ENCODE measurements around the gene CD1B. TPM values are rescaled to one million over a fixed set of nuclear protein-coding genes. Genes with fewer than 3 reads are reported as not detected.
"Not testable (repeated sequence)": the region's sequence is repeated elsewhere in the genome, so short reads cannot be mapped to it uniquely, and the experiment has no call there.

Gene CD1B
- polyA plus RNA-seq (ENCODE audit: insufficient read length in 4 of 4): not detected

- no peak for DNase-seq (ENCODE audit: low read depth in 4 of 4, low spot score in 3 of 4)
These were observed at the start of gene CD1B for GRCh38 chr1:158331481-158332150. CD1B (minus strand) TSS chr1:158331531; CDS start chr1:158331423, 108 bp downstream.

- DNase-seq (ENCODE audit: low read depth in 4 of 4, low spot score in 3 of 4): no peak
These were observed 43.5 kb upstream of the CD1B start for GRCh38 chr1:158374860-158375259.

GRCh38 chr1:158374101-158374500 lies 42.8 kb upstream of the CD1B start:
- not testable (repeated sequence) for DNase-seq (ENCODE audit: low read depth in 4 of 4, low spot score in 3 of 4)

DNA sequence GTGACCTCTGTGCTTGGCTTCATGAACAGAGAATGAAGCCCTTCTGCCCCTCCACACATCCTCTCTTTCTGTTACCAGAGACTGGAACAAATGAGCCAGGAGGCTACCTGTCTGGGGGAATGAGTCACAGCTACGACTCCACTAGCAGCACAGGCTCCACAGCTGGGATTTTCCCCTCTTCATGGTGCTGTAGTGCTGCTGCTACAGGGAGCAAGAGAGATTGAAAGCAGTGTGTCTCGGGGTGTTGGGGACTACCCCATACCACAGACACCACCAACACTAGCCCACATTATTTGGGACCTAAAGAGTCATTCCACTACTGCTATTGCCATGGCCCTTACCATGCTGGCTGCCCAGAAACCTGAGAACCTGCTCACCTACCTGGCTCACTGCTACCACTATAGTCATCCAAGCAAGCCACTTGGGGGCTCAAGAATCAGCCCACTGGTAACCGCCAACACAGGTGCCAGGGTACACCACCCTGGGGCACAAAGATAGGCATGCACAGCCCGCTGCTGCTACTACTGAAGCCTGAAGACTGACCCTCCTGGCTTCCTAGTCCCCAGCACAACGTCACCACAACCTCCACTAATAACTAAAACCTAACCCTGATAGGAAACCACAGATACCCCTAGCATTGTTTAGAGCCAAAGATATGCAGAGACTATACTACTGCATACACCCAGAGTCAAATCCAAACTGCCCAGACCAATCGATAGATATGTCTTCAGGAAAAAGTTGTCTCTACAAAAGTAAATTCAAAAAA lies 40.0 kb upstream of the CD1B start:
- DNase-seq (ENCODE audit: low read depth in 4 of 4, low spot score in 3 of 4): no peak

GRCh38 chr1:158366783-158367182 lies 35.5 kb upstream of the CD1B start:
- DNase-seq (ENCODE audit: low read depth in 4 of 4, low spot score in 3 of 4): no peak

GRCh38 chr1:158362941-158363340 lies 31.6 kb upstream of the CD1B start:
- no peak for DNase-seq (ENCODE audit: low read depth in 4 of 4, low spot score in 3 of 4)

GRCh38 chr1:158362482-158362881 lies 31.2 kb upstream of the CD1B start:
- DNase-seq (ENCODE audit: low read depth in 4 of 4, low spot score in 3 of 4): no peak

GRCh38 chr1:158357441-158357840 lies 26.1 kb upstream of the CD1B start:
- no peak for DNase-seq (ENCODE audit: low read depth in 4 of 4, low spot score in 3 of 4)

- no peak for DNase-seq (ENCODE audit: low read depth in 4 of 4, low spot score in 3 of 4)
These were observed 25.3 kb upstream of the CD1B start for GRCh38 chr1:158356616-158357015.

DNA sequence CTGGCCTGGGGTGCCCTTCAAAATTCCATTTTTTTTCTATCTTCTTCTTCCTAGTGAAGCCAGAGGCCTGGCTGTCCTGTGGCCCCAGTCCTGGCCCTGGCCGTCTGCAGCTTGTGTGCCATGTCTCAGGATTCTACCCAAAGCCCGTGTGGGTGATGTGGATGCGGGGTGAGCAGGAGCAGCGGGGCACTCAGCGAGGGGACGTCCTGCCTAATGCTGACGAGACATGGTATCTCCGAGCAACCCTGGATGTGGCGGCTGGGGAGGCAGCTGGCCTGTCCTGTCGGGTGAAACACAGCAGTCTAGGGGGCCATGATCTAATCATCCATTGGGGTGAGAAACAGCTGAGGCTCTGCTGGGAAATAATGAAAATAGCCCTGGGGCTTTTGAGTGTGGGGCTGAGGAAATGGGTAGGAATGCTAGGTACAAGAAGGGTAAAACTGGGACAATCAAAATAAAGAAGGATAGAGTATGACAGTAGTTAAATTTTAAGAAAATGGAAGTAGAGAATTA lies 24.5 kb upstream of the CD1B start:
- DNase-seq (ENCODE audit: low read depth in 4 of 4, low spot score in 3 of 4): no peak

GRCh38 chr1:158354255-158354654 lies 22.9 kb upstream of the CD1B start:
- no peak for DNase-seq (ENCODE audit: low read depth in 4 of 4, low spot score in 3 of 4)

DNA sequence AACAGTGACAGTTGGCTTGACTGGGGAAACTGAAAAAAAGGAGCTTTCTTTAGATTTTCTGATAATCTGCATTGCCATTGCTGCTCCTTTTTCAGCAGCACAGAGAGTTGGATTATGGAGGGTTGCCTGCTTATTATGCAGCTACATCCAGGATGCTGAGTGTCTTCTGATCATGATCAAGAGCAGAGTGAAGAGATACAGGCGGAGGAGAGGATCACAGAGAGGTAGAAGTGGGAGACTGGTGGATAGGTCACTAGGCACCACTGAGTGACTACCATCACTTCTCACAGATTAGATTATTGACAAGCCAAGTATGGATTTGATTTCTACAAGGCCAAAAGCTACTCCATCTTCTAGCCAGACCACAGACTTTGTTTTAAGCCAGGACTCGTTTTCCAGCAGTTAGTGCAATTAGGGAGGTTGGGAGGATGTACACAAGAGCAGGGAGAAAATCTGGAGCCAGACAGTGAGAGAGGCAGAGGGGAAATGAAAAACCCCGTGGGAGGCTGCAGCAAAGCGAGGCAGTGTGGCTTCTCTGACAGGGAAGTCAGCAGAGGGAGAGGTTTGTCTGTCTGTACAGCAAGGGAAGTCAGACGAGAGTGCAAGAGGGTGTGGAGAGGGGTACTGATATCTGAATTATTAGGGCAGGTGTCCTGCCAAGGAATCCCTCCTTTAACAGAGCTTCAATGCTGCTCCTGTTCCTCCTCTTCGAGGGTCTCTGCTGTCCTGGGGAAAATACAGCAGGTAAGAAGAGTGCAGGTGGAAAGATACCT lies 22.2 kb upstream of the CD1B start, which contains the start of gene CD1E:
Gene CD1E, plus strand, starts transcription at position 592 of the 773 bp plus-strand sequence. Its CDS starts 95 bp downstream, at position 687.
- DNase-seq (ENCODE audit: low read depth in 4 of 4, low spot score in 3 of 4): no peak

- not testable (repeated sequence) for DNase-seq (ENCODE audit: low read depth in 4 of 4, low spot score in 3 of 4)
These were observed 17.6 kb upstream of the CD1B start for GRCh38 chr1:158348946-158349345.

DNA sequence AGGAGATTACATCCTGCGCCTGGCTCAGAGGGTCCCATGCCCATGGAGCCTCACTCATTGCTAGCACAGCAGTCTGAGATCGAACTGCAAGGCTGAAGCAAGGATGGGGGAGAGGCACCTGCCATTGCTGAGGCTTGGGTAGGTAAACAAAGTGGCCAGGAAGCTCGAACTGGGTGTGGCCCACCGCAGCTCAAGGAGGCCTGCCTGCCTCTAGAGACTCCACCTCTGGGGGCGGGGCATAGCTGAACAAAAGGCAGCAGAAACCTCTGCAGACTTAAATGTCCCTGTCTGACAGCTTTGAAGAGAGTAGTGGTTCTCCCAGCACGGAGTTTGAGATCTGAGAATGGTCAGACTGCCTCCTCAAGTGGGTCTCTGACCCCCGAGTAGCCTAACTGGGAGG lies 5.1 kb upstream of the CD1B start:
- not testable (repeated sequence) for DNase-seq (ENCODE audit: low read depth in 4 of 4, low spot score in 3 of 4)

- no peak for DNase-seq (ENCODE audit: low read depth in 4 of 4, low spot score in 3 of 4)
These were observed 3.8 kb upstream of the CD1B start for GRCh38 chr1:158335213-158335532.

DNA sequence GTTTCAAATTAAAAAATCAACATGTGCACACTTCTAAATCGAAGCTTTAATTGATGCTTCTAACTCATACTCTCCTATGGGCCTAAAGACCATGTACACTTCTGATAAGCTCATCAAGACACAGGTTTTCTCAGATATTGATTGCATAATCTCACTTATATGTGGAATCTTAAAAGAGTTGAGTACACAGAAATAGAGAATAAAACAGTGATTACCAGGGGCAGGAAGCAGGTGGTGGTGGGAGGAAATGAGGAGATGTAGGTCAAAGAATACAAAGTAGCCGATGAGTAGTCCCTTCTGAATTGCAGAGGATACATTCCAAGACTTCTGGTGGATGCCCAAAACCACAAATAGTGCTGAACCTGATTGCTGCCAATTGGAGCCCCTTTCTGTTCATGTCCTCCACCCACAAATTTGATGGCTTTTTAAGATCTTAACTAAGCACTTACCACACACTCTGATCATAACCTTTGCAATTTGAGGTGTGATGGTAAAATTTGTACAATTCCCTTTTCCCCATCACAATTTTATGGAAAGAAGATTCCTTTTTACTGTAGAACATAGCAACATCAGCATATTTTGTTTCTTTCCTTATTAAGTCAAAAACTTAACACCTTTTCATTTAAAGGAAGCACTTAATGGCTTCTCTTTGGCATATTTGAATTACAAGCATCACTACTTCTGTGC lies 3.3 kb upstream of the CD1B start:
- no peak for DNase-seq (ENCODE audit: low read depth in 4 of 4, low spot score in 3 of 4)

DNA sequence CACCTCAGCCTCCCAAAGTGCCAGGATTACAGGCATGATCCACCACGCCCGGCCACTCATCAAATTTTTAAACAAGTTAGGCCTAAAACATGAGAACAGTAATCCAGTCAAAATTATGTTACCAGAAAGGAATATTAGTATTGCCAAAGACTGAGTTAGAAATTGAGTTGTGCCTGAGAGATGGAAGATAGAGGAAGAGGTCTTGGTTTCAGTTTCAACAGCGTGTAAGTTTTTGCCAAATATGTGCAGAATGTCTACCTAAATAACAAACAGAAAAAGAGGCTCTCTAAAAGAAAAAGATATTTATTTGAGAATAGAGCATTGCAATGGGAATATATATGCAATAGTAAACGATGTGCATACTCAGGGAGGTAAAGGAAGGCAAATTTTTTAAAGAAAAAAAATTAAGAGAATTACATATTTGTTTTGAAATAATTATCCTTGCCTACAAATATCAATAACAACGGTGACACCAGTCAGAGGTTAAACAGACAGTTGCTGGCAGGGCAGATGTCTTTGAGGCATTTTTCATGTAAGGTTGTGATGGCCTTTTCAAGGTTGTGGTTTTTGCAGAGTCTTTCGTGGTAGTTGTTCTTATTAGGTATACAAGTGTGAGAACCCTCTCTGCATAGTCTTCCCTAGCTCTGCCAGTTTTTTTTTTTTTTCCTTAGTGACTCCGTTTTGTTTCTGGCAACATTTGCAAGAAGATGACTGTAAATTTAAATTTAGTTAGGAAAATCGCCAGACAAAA lies 2.2 kb upstream of the CD1B start:
- DNase-seq (ENCODE audit: low read depth in 4 of 4, low spot score in 3 of 4): no peak

GRCh38 chr1:158331106-158331425 lies 265 bp downstream of the CD1B start:
- no peak for DNase-seq (ENCODE audit: low read depth in 4 of 4, low spot score in 3 of 4)

- DNase-seq (ENCODE audit: low read depth in 4 of 4, low spot score in 3 of 4): no peak
These were observed 783 bp downstream of the CD1B start for GRCh38 chr1:158330391-158331105.
